ENCODE results near the gene ATP11A.

The ATP11A gene

DNA sequence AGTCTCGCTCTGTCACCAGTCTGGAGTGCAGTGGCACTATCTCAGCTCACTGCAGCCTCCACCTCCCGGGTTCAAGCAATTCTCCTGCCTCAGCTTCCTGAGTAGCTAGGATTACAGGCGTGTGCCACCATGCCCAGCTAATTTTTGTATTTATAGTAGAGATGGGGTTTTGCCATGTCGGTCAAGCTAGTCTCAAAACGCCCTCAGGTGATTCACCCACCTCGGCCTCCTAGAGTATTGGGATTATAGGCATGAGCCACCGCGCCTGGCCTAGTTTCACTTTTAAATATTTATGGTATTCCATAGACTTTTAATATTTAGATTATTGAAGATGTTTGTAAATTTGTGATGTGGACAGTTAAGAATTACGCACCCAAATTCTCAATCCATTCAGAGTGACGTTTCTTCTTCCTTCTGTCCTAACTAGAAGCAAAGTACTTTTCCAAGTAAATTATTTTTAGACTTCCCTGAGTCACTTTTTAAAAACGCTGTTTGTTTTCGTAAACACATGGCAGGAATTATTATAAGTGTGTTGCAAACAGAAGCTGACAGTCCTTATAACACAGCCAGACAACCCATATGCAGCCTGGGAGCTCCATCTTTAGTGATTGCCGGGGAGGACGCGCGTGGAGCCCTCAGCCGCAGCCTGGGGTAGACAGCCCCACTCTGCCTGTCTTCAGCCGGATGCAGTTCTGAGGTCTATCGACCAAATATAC is 131.7 kb downstream of the ATP11A start:
- Histone ChIP-seq H3K36me3 (ENCODE audit: insufficient read depth, insufficient read length, low read length) (peaks cover 83% of the 10 kb centered on the region), H3K9ac (ENCODE audit: insufficient read length, low read depth) (no peak overlapping the region), H3K4me1 (ENCODE audit: insufficient read depth, insufficient read length) (no peaks in the 10 kb centered on the region), H3K4me3 (ENCODE audit: insufficient read length, low read depth) (no peak overlapping the region), H3K27me3 (ENCODE audit: insufficient read depth, insufficient read length) (no peaks in the 10 kb centered on the region), H3K9me3 (ENCODE audit: insufficient read depth, low read length) (peaks cover 28% of the 10 kb centered on the region)
- DNase-seq (ENCODE audit: low read depth, low spot score): no peak
- TF ChIP-seq ZNF274 (IDR thresholded peaks at IDR 0.05; ENCODE audit: low read depth, low read length): no peak
- no peak for TF ChIP-seq SUZ12 (IDR thresholded peaks at IDR 0.05; ENCODE audit: extremely low read depth, insufficient read depth, insufficient read length)
- no peak for TF ChIP-seq YY1 (IDR thresholded peaks at IDR 0.05; ENCODE audit: insufficient read depth, insufficient read length)

- no peak overlapping the region for H3K9ac ChIP-seq (ENCODE audit: insufficient read length, low read depth)
- no peaks in the 10 kb centered on the region for H3K4me1 ChIP-seq (ENCODE audit: insufficient read depth, insufficient read length)
- H3K36me3 ChIP-seq (ENCODE audit: insufficient read depth, insufficient read length, low read length): peaks cover 81% of the 10 kb centered on the region
- TF ChIP-seq YY1 (IDR thresholded peaks at IDR 0.05; ENCODE audit: insufficient read depth, insufficient read length): no peak
- TF ChIP-seq SUZ12 (IDR thresholded peaks at IDR 0.05; ENCODE audit: extremely low read depth, insufficient read depth, insufficient read length): no peak
- no peak for TF ChIP-seq ZNF274 (IDR thresholded peaks at IDR 0.05; ENCODE audit: low read depth, low read length)
- H3K4me3 ChIP-seq (ENCODE audit: insufficient read length, low read depth): no peak overlapping the region
- H3K9me3 ChIP-seq (ENCODE audit: insufficient read depth, low read length): peaks cover 15% of the 10 kb centered on the region; the same call in 1 of the 2 replicates
- DNase-seq (ENCODE audit: low read depth, low spot score): no peak
- H3K27me3 ChIP-seq (ENCODE audit: insufficient read depth, insufficient read length): no peaks in the 10 kb centered on the region
Measured at GRCh38 chr13:112822851-112823250, 133.0 kb downstream of the ATP11A start.

GRCh38 chr13:112824429-112824828 is 134.6 kb downstream of the ATP11A start:
- Histone ChIP-seq H3K9ac (ENCODE audit: insufficient read length, low read depth) (no peak overlapping the region), H3K36me3 (ENCODE audit: insufficient read depth, insufficient read length, low read length) (peaks cover 74% of the 10 kb centered on the region), H3K27me3 (ENCODE audit: insufficient read depth, insufficient read length) (no peaks in the 10 kb centered on the region), H3K4me1 (ENCODE audit: insufficient read depth, insufficient read length) (no peaks in the 10 kb centered on the region), H3K9me3 (ENCODE audit: insufficient read depth, low read length) (no peaks in the 10 kb centered on the region), H3K4me3 (ENCODE audit: insufficient read length, low read depth) (no peak overlapping the region)
- DNase-seq (ENCODE audit: low read depth, low spot score): no peak
- no peak for TF ChIP-seq ZNF274 (IDR thresholded peaks at IDR 0.05; ENCODE audit: low read depth, low read length)
- no peak for TF ChIP-seq SUZ12 (IDR thresholded peaks at IDR 0.05; ENCODE audit: extremely low read depth, insufficient read depth, insufficient read length)
- no peak for TF ChIP-seq YY1 (IDR thresholded peaks at IDR 0.05; ENCODE audit: insufficient read depth, insufficient read length)

- no peak for TF ChIP-seq YY1 (IDR thresholded peaks at IDR 0.05; ENCODE audit: insufficient read depth, insufficient read length)
- TF ChIP-seq ZNF274 (IDR thresholded peaks at IDR 0.05; ENCODE audit: low read depth, low read length): no peak
- no peak for TF ChIP-seq SUZ12 (IDR thresholded peaks at IDR 0.05; ENCODE audit: extremely low read depth, insufficient read depth, insufficient read length)
- Histone ChIP-seq H3K36me3 (ENCODE audit: insufficient read depth, insufficient read length, low read length) (peaks cover 68% of the 10 kb centered on the region), H3K9me3 (ENCODE audit: insufficient read depth, low read length) (no peaks in the 10 kb centered on the region), H3K9ac (ENCODE audit: insufficient read length, low read depth) (no peak overlapping the region), H3K27me3 (ENCODE audit: insufficient read depth, insufficient read length) (no peaks in the 10 kb centered on the region), H3K4me3 (ENCODE audit: insufficient read length, low read depth) (no peak overlapping the region), H3K4me1 (ENCODE audit: insufficient read depth, insufficient read length) (no peaks in the 10 kb centered on the region)
- DNase-seq (ENCODE audit: low read depth, low spot score): no peak
Measured at GRCh38 chr13:112825071-112825470, 135.2 kb downstream of the ATP11A start.

- TF ChIP-seq YY1 (IDR thresholded peaks at IDR 0.05; ENCODE audit: insufficient read depth, insufficient read length): no peak
- TF ChIP-seq ZNF274 (IDR thresholded peaks at IDR 0.05; ENCODE audit: low read depth, low read length): no peak
- no peak for TF ChIP-seq SUZ12 (IDR thresholded peaks at IDR 0.05; ENCODE audit: extremely low read depth, insufficient read depth, insufficient read length)
- H3K9me3 ChIP-seq (ENCODE audit: insufficient read depth, low read length): no peaks in the 10 kb centered on the region
- no peak overlapping the region for H3K9ac ChIP-seq (ENCODE audit: insufficient read length, low read depth)
- DNase-seq (ENCODE audit: low read depth, low spot score): no peak
- peaks cover 62% of the 10 kb centered on the region for H3K36me3 ChIP-seq (ENCODE audit: insufficient read depth, insufficient read length, low read length)
- H3K4me1 ChIP-seq (ENCODE audit: insufficient read depth, insufficient read length): no peaks in the 10 kb centered on the region
- no peaks in the 10 kb centered on the region for H3K27me3 ChIP-seq (ENCODE audit: insufficient read depth, insufficient read length)
- H3K4me3 ChIP-seq (ENCODE audit: insufficient read length, low read depth): no peak overlapping the region
Measured at GRCh38 chr13:112825875-112826274, 136.0 kb downstream of the ATP11A start.

- TF ChIP-seq ZNF274 (IDR thresholded peaks at IDR 0.05; ENCODE audit: low read depth, low read length) (no peak), SUZ12 (IDR thresholded peaks at IDR 0.05; ENCODE audit: extremely low read depth, insufficient read depth, insufficient read length) (no peak), YY1 (IDR thresholded peaks at IDR 0.05; ENCODE audit: insufficient read depth, insufficient read length) (no peak)
- peaks cover 66% of the 10 kb centered on the region for H3K36me3 ChIP-seq (ENCODE audit: insufficient read depth, insufficient read length, low read length)
- no peaks in the 10 kb centered on the region for H3K9me3 ChIP-seq (ENCODE audit: insufficient read depth, low read length)
- H3K27me3 ChIP-seq (ENCODE audit: insufficient read depth, insufficient read length): no peaks in the 10 kb centered on the region
- no peak overlapping the region for H3K9ac ChIP-seq (ENCODE audit: insufficient read length, low read depth)
- no peak for DNase-seq (ENCODE audit: low read depth, low spot score)
- no peaks in the 10 kb centered on the region for H3K4me1 ChIP-seq (ENCODE audit: insufficient read depth, insufficient read length)
- H3K4me3 ChIP-seq (ENCODE audit: insufficient read length, low read depth): no peak overlapping the region
Measured at GRCh38 chr13:112826565-112826964, 136.7 kb downstream of the ATP11A start.

- TF ChIP-seq SUZ12 (IDR thresholded peaks at IDR 0.05; ENCODE audit: extremely low read depth, insufficient read depth, insufficient read length): no peak
- no peak for TF ChIP-seq ZNF274 (IDR thresholded peaks at IDR 0.05; ENCODE audit: low read depth, low read length)
- no peak for TF ChIP-seq YY1 (IDR thresholded peaks at IDR 0.05; ENCODE audit: insufficient read depth, insufficient read length)
- Histone ChIP-seq H3K36me3 (ENCODE audit: insufficient read depth, insufficient read length, low read length) (peaks cover 72% of the 10 kb centered on the region), H3K4me3 (ENCODE audit: insufficient read length, low read depth) (no peak overlapping the region), H3K4me1 (ENCODE audit: insufficient read depth, insufficient read length) (no peaks in the 10 kb centered on the region), H3K27me3 (ENCODE audit: insufficient read depth, insufficient read length) (no peaks in the 10 kb centered on the region), H3K9me3 (ENCODE audit: insufficient read depth, low read length) (no peaks in the 10 kb centered on the region), H3K9ac (ENCODE audit: insufficient read length, low read depth) (no peak overlapping the region)
- DNase-seq (ENCODE audit: low read depth, low spot score): no peak
Measured at GRCh38 chr13:112828082-112828699, 138.4 kb downstream of the ATP11A start.

Data from NT2/D1 (cell line).